OCI-LY1 (cell line): ENCODE measurements around the gene NOP56.

Experiments used
- H2AFZ ChIP-seq: fragments of 200-600 bp; sonication (generic), shearing (Covaris generic); 2 replicates; pipeline ENCODE4 v1.6.0; 2014; ENCODE audit warnings: antibody characterized with exemption, mild to moderate bottlenecking, low read length
- H3F3A ChIP-seq: fragments of 200-600 bp; sonication (generic), shearing (Covaris generic); 2 replicates; pipeline ENCODE4 v1.6.0; 2014; ENCODE audit warnings: mild to moderate bottlenecking, antibody characterized with exemption, low read length, moderate library complexity; ENCODE audit not compliant: insufficient read depth
- H3K27ac ChIP-seq: fragments of 200-600 bp; sonication (generic); 2 replicates; pipeline ENCODE4 v1.5.1; 2014; ENCODE audit warnings: low read length, mixed run types, mild to moderate bottlenecking, low read depth; ENCODE audit not compliant: poor library complexity, severe bottlenecking
- H3K27me3 ChIP-seq: fragments of 200-600 bp; sonication (generic); 2 replicates; pipeline ENCODE4 v1.6.0; 2014; ENCODE audit warnings: antibody characterized with exemption, mild to moderate bottlenecking, low read length, moderate library complexity; ENCODE audit not compliant: insufficient read depth
- H3K36me3 ChIP-seq: fragments of 200-600 bp; sonication (generic); 2 replicates; pipeline ENCODE4 v1.6.1; 2014; ENCODE audit warnings: mild to moderate bottlenecking, antibody characterized with exemption, low read length, moderate library complexity, mixed read lengths; ENCODE audit not compliant: insufficient read depth
- H3K4me1 ChIP-seq: fragments of 200-600 bp; sonication (generic); 2 replicates; pipeline ENCODE4 v1.5.1; 2014; ENCODE audit warnings: mild to moderate bottlenecking, low read length, moderate library complexity; ENCODE audit not compliant: insufficient read depth, severe bottlenecking
- H3K4me2 ChIP-seq: fragments of 200-600 bp; sonication (generic), shearing (Covaris generic); 2 replicates; pipeline ENCODE4 v1.6.1; 2014; ENCODE audit warnings: low read length
- H3K4me3 ChIP-seq: fragments of 200-600 bp; sonication (generic); 2 replicates; pipeline ENCODE4 v1.5.1; 2014; ENCODE audit warnings: low read length, low read depth, mild to moderate bottlenecking, mixed read lengths; ENCODE audit not compliant: poor library complexity, severe bottlenecking
- H3K79me2 ChIP-seq: fragments of 200-600 bp; shearing (Covaris generic); 2 replicates; pipeline ENCODE4 v1.6.1; 2016; ENCODE audit warnings: mixed run types, low read length, mixed read lengths; ENCODE audit not compliant: insufficient read depth
- H3K9ac ChIP-seq: fragments of 200-600 bp; sonication (generic), shearing (Covaris generic); 2 replicates; pipeline ENCODE4 v1.6.1; 2014; ENCODE audit warnings: mild to moderate bottlenecking, low read length, mixed read lengths
- H3K9me2 ChIP-seq: fragments of 200-600 bp; sonication (generic), shearing (Covaris generic); 2 replicates; pipeline ENCODE4 v1.6.1; 2014; ENCODE audit warnings: low read depth, mild to moderate bottlenecking, low read length, mixed read lengths
- H3K9me3 ChIP-seq: fragments of 200-600 bp; shearing (Covaris generic); 2 replicates; pipeline ENCODE4 v1.6.1; 2014; ENCODE audit warnings: low read length, mixed read lengths
- H4K20me1 ChIP-seq: fragments of 200-600 bp; sonication (generic), shearing (Covaris generic); 2 replicates; pipeline ENCODE4 v1.6.0; 2016; ENCODE audit warnings: mild to moderate bottlenecking, low read length; ENCODE audit not compliant: insufficient read depth
- CTCF ChIP-seq: fragments of 200-600 bp; sonication (generic), shearing (Covaris generic); IDR thresholded peaks from 2 replicates; pipeline ENCODE4 v1.5.1; 2017; ENCODE audit warnings: mild to moderate bottlenecking, antibody characterized with exemption, low read length, moderate library complexity, mixed read lengths
- EZH2 ChIP-seq: fragments of 200-600 bp; sonication (generic), shearing (Covaris generic); IDR thresholded peaks from 2 replicates; pipeline ENCODE4 v1.8.0; 2017; ENCODE audit warnings: borderline replicate concordance, mixed run types, mild to moderate bottlenecking, antibody characterized with exemption, low read length, moderate library complexity, mixed read lengths

Gene NOP56

GRCh38 chr20:2690718-2691117 lies 38.3 kb downstream of the NOP56 start:
- H3K27ac ChIP-seq, result no peak overlapping the region
- H3K4me2 ChIP-seq, result no peak overlapping the region
- TF ChIP-seq CTCF (no peak), EZH2 (no peak)
- no peaks in the 10 kb centered on the region for H3K36me3 ChIP-seq
- H3K9ac ChIP-seq, result no peak overlapping the region
- H2AFZ ChIP-seq, result no peak overlapping the region
- 0 out of 2 replicates have a peak, but pooled peaks cover 5% of the 10 kb centered on the region for H3K27me3 ChIP-seq
- no peaks in the 10 kb centered on the region for H3K79me2 ChIP-seq
- no peaks in the 10 kb centered on the region for H3K9me2 ChIP-seq
- no peaks in the 10 kb centered on the region for H4K20me1 ChIP-seq
- H3K9me3 ChIP-seq, result no peaks in the 10 kb centered on the region
- H3K4me1 ChIP-seq, result peaks cover 16% of the 10 kb centered on the region
- H3K4me3 ChIP-seq, result no peak overlapping the region
- H3F3A ChIP-seq, result no peaks in the 10 kb centered on the region

GRCh38 chr20:2691127-2691526 lies 38.7 kb downstream of the NOP56 start:
- H3K9ac ChIP-seq, result no peak overlapping the region
- no peaks in the 10 kb centered on the region for H3K9me3 ChIP-seq
- H4K20me1 ChIP-seq, result no peaks in the 10 kb centered on the region
- no peak overlapping the region for H2AFZ ChIP-seq
- peaks cover 16% of the 10 kb centered on the region for H3K4me1 ChIP-seq
- H3K36me3 ChIP-seq, result no peaks in the 10 kb centered on the region
- 0 out of 2 replicates have a peak, but pooled peaks cover 5% of the 10 kb centered on the region for H3K27me3 ChIP-seq
- H3K4me3 ChIP-seq, result no peak overlapping the region
- H3K9me2 ChIP-seq, result no peaks in the 10 kb centered on the region
- no peak overlapping the region for H3K27ac ChIP-seq
- TF ChIP-seq EZH2 (no peak), CTCF (no peak)
- H3K4me2 ChIP-seq, result no peak overlapping the region
- no peaks in the 10 kb centered on the region for H3F3A ChIP-seq
- no peaks in the 10 kb centered on the region for H3K79me2 ChIP-seq

- H3K9ac ChIP-seq, result no peak overlapping the region
- H3K27me3 ChIP-seq, result 0 out of 2 replicates have a peak, but pooled peaks cover 5% of the 10 kb centered on the region
- H3K36me3 ChIP-seq, result no peaks in the 10 kb centered on the region
- H3K4me3 ChIP-seq, result no peak overlapping the region
- H3K4me1 ChIP-seq, result peaks cover 16% of the 10 kb centered on the region
- H3K79me2 ChIP-seq, result no peaks in the 10 kb centered on the region
- no peaks in the 10 kb centered on the region for H3K9me2 ChIP-seq
- H3K4me2 ChIP-seq, result peak overlapping the region; percentile 52; the same call in 1 of the 2 replicates
- H3K9me3 ChIP-seq, result no peaks in the 10 kb centered on the region
- no peak for TF ChIP-seq EZH2
- TF ChIP-seq CTCF, result no peak
- no peaks in the 10 kb centered on the region for H3F3A ChIP-seq
- no peaks in the 10 kb centered on the region for H4K20me1 ChIP-seq
- H3K27ac ChIP-seq, result no peak overlapping the region
- no peak overlapping the region for H2AFZ ChIP-seq
Observed at GRCh38 chr20:2691663-2692035, 39.2 kb downstream of the NOP56 start.
